NCI-H774 (cell line): Measurements from ENCODE around the gene SORL1.
"Not testable (repeated sequence)": the region's sequence is repeated elsewhere in the genome, so short reads cannot be mapped to it uniquely, and the experiment has no call there.

Experiments used
- DNase-seq: peaks from one replicate; lab custom pipeline; 2025; lab: John Stamatoyannopoulos, UW

The SORL1 gene

GRCh38 chr11:121451986-121452608 lies at the start of gene SORL1:
SORL1 (plus strand) TSS chr11:121452314; CDS start chr11:121452332, 18 bp downstream.
- peak; percentile 78 for DNase-seq

GRCh38 chr11:121405646-121406045 lies 46.5 kb upstream of the SORL1 start:
- no peak for DNase-seq

GRCh38 chr11:121406291-121406690 lies 45.8 kb upstream of the SORL1 start:
- DNase-seq: no peak

GRCh38 chr11:121408830-121409229 lies 43.3 kb upstream of the SORL1 start:
- DNase-seq: no peak

- not testable (repeated sequence) for DNase-seq
Observed at GRCh38 chr11:121410041-121410440, 42.1 kb upstream of the SORL1 start.

GRCh38 chr11:121411330-121411729 lies 40.8 kb upstream of the SORL1 start:
- DNase-seq: not testable (repeated sequence)

- no peak for DNase-seq
Observed at GRCh38 chr11:121412000-121412587, 40.0 kb upstream of the SORL1 start.

- no peak for DNase-seq
Observed at GRCh38 chr11:121412711-121413415, 39.3 kb upstream of the SORL1 start.

GRCh38 chr11:121414141-121414913 lies 37.8 kb upstream of the SORL1 start:
- DNase-seq: no peak

GRCh38 chr11:121415856-121416255 lies 36.3 kb upstream of the SORL1 start:
- DNase-seq: no peak

- DNase-seq: no peak
Observed at GRCh38 chr11:121417055-121417551, 35.0 kb upstream of the SORL1 start.

- no peak for DNase-seq
Observed at GRCh38 chr11:121417607-121418006, 34.5 kb upstream of the SORL1 start.

GRCh38 chr11:121418625-121419114 lies 33.4 kb upstream of the SORL1 start:
- no peak for DNase-seq

GRCh38 chr11:121419836-121420235 lies 32.3 kb upstream of the SORL1 start:
- no peak for DNase-seq

GRCh38 chr11:121420398-121420797 lies 31.7 kb upstream of the SORL1 start:
- no peak for DNase-seq

GRCh38 chr11:121421149-121421901 lies 30.8 kb upstream of the SORL1 start:
- no peak for DNase-seq

- no peak for DNase-seq
Observed at GRCh38 chr11:121422675-121423074, 29.4 kb upstream of the SORL1 start.

GRCh38 chr11:121425828-121426227 lies 26.3 kb upstream of the SORL1 start:
- no peak for DNase-seq

GRCh38 chr11:121426476-121427399 lies 25.4 kb upstream of the SORL1 start:
- DNase-seq: peak; percentile 57

GRCh38 chr11:121427400-121427744 lies 24.7 kb upstream of the SORL1 start:
- no peak for DNase-seq
